Mucosa of descending colon (tissue), 3 donors: ENCODE measurements around the gene TRIOBP. TPM values are rescaled to one million over a fixed set of nuclear protein-coding genes. Genes with fewer than 3 reads are reported as not detected.
A peak's percentile ranks its signal among the peaks of the same experiment; 100 is the strongest.
"Not testable (repeated sequence)": the region's sequence is repeated elsewhere in the genome, so short reads cannot be mapped to it uniquely, and the experiment has no call there.

Experiments
- ATAC-seq: fragments of 200-7000 bp; cut with Tn5 transposase; one replicate; pipeline ENCODE4 v1.9.1; 2020; ENCODE audit warnings: mild to moderate bottlenecking, moderate library complexity
- DNase-seq, 3 donors: peaks; one replicate each; pipeline ENCODE4 v3.0.0-alpha.2; 2020
- H3K36me3 ChIP-seq: fragments of 200-600 bp; one replicate; pipeline ENCODE4 v1.8.0; 2021; ENCODE audit warnings: low read depth, mild to moderate bottlenecking
- H3K4me1 ChIP-seq: fragments of 200-600 bp; one replicate; pipeline ENCODE4 v1.8.0; 2021; ENCODE audit warnings: low read depth, mild to moderate bottlenecking
- H3K4me3 ChIP-seq: fragments of 200-600 bp; one replicate; pipeline ENCODE4 v1.8.0; 2021; ENCODE audit warnings: mild to moderate bottlenecking
- H3K9me3 ChIP-seq: fragments of 200-600 bp; one replicate; pipeline ENCODE4 v1.8.0; 2021; ENCODE audit warnings: mild to moderate bottlenecking
- intact Hi-C, 2 donors: fragments of 100-400 bp; cut with DNase I in 1 of 2; cut with micrococcal nuclease in 1 of 2; formaldehyde crosslinking; loops; one replicate each; pipeline versions ENCODE4 v1.11.0 to v1.11.1; 2022; cut with DNase I, micrococcal nuclease
- total RNA-seq, 3 donors: library from RNA; stranded (reverse); fragmentation: NEBNext Ultra II Directional in 2 of 3; extraction: Animal tissue kit (Norgen Biotek cat#: 25700) in 2 of 3; gene quantifications; one replicate each; pipeline versions ENCODE4 v1.2.1 to v1.2.4, GENCODE V29; 2021 to 2023
- TF ChIP-seq, protein P1 (sequence below): fragments of 200-600 bp; IDR thresholded peaks from one replicate; pipeline ENCODE4 v1.8.0; 2022; ENCODE audit warnings: antibody characterized with exemption, mild to moderate bottlenecking
- donor health status: DM: no; HTN: no; CAD: no; lungs with moderate emphysema.
- donor health status: DM: no; HTN: no; CAD: no.
- donor health status: DM: no; HTN: yes; CAD: no.

TRIOBP gene
- total RNA-seq, 3 donors from 2014 or later = 78.2 to 107 (median 78.6) TPM

DNA sequence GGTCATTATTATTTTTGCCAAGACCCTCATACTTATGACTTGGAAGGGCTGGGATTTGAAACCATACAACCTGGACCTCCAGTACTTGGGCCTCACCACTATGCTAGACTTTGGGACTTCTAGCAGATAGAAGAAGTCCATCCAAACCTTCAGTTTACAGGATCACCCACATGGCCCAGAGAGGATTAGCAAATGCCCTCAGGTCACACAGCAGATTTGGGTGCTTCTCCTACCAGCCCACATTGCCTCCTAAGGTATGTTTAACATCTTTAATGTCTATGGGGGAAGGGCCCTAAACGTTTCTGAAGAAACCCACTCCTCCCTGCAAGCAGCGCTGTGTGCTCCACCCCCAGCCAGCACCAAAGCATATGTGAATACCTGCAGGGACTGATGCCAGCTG lies 93.4 kb downstream of the TRIOBP start:
- Histone ChIP-seq H3K4me3 (no peak overlapping the region), H3K36me3 (no peaks in the 10 kb centered on the region), H3K9me3 (no peaks in the 10 kb centered on the region), H3K4me1 (peaks cover 6% of the 10 kb centered on the region)
- no peak for ATAC-seq
- intact Hi-C loops = loop anchor here in 1 of 2 donors (10.0 kb wide), 1 partner anchor 145 kb away; no protein-coding TSS in a partner anchor
- no peak for DNase-seq
- TF ChIP-seq, protein P1, sequence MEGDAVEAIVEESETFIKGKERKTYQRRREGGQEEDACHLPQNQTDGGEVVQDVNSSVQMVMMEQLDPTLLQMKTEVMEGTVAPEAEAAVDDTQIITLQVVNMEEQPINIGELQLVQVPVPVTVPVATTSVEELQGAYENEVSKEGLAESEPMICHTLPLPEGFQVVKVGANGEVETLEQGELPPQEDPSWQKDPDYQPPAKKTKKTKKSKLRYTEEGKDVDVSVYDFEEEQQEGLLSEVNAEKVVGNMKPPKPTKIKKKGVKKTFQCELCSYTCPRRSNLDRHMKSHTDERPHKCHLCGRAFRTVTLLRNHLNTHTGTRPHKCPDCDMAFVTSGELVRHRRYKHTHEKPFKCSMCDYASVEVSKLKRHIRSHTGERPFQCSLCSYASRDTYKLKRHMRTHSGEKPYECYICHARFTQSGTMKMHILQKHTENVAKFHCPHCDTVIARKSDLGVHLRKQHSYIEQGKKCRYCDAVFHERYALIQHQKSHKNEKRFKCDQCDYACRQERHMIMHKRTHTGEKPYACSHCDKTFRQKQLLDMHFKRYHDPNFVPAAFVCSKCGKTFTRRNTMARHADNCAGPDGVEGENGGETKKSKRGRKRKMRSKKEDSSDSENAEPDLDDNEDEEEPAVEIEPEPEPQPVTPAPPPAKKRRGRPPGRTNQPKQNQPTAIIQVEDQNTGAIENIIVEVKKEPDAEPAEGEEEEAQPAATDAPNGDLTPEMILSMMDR = no peak

DNA sequence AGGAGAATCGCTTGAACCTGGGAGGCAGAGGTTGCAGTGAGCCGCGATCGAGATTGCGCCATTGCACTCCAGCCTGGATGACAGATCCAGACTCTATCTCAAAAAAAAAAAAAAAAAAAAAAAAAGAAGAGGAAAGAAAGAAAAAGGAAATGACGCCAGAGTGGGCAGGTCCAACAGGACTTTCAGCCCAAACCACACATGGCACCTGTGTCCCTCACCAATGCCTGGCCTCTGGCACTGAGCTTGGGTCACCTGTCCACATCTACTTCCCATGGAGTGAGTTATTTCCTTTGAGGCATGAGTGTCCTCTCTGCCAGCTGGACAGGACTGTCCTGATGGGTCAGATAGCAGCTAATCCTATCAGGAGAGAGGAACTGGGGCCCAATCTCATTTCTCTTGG lies 95.6 kb downstream of the TRIOBP start:
- Histone ChIP-seq H3K4me3 (no peak overlapping the region), H3K4me1 (peaks cover 3% of the 10 kb centered on the region), H3K36me3 (no peaks in the 10 kb centered on the region), H3K9me3 (no peaks in the 10 kb centered on the region)
- intact Hi-C loops = loop anchor here in 1 of 2 donors (10.0 kb wide), 1 partner anchor 148 kb away; no protein-coding TSS in a partner anchor
- TF ChIP-seq, protein P1 = no peak
- no peak for ATAC-seq
- no peak for DNase-seq

DNA sequence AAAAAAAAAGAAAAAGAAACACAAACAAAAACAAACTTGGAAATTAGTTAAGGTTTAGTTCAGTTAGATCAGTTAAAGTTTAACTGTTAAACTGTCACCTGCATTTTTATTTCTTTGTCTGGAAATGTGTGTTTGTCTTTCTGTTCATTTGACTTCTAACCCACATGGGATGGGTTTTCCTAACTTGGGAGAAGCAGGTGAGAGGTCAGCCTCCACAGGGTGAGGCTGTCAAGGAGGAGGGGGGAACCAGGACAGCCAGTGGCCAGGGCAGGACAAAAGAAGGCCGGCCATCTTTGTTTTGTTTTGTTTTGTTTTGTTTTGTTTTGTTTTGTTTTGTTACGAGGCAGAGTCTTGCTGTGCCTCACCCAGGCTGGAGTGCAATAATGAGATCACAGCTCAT lies 97.5 kb downstream of the TRIOBP start:
- ATAC-seq (peak; percentile 70), DNase-seq (peak in 2 of 3 donors; percentile 53 to 61)
- H3K4me1 ChIP-seq = peaks cover 3% of the 10 kb centered on the region
- intact Hi-C loops = loop anchor here in 1 of 2 donors (10.0 kb wide), 1 partner anchor 150 kb away; no protein-coding TSS in a partner anchor
- H3K36me3 ChIP-seq = no peaks in the 10 kb centered on the region
- TF ChIP-seq, protein P1 = no peak
- H3K4me3 ChIP-seq = no peak overlapping the region
- H3K9me3 ChIP-seq = no peaks in the 10 kb centered on the region

DNA sequence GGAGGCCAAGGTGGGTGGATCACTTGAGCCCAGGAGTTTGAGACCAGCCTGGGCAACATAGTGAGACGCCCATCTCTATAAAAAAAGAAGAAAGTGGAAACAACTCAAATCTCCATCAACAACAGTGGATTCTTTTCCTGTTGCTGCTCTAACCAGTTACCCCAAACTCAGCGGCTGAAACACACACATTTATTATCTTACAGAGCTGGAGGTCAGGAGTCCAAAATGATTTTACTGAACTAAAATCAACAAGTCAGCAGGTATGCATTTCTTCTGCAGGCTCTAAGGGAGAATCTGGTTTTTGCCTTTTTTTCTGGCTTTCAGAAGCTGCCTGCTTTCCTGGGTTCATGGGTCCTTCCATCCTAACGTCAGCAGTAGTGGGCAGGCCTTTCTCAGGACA lies 99.2 kb downstream of the TRIOBP start:
- intact Hi-C loops = loop anchor here in 1 of 2 donors (10.0 kb wide), 1 partner anchor 151 kb away; no protein-coding TSS in a partner anchor
- ATAC-seq (peak; percentile 56), DNase-seq (no peak)

DNA sequence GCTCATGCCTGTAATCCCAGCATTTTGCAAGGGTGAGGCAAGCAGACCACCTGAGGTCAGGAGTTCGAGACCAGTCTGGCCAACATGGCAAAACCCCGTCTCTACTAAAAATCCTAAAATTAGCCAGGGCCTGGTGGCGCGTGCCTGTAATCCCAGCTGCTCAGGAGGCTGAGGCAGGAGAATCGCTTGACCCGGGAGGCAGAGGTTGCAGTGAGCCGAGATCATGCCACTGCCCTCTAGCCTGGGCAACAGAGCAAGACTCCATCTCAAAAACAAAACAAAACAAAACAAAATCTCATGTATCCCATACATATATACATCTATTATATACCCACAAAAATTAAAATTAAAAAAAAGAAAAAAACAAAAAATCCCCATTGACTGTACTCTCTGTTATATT lies 100.4 kb downstream of the TRIOBP start:
- not testable (repeated sequence) for H3K36me3 ChIP-seq, H3K4me3 ChIP-seq, H3K4me1 ChIP-seq, ATAC-seq, DNase-seq, H3K9me3 ChIP-seq
- intact Hi-C loops = loop anchor here in 1 of 2 donors (10.0 kb wide), 1 partner anchor 152 kb away; no protein-coding TSS in a partner anchor

More for the DNA sequence above, 99.2 kb downstream of the TRIOBP start:
- no peak overlapping the region for H3K4me3 ChIP-seq
- peaks cover 3% of the 10 kb centered on the region for H3K4me1 ChIP-seq
- H3K36me3 ChIP-seq = no peaks in the 10 kb centered on the region
- H3K9me3 ChIP-seq = no peaks in the 10 kb centered on the region
- TF ChIP-seq, protein P1 = no peak

DNA sequence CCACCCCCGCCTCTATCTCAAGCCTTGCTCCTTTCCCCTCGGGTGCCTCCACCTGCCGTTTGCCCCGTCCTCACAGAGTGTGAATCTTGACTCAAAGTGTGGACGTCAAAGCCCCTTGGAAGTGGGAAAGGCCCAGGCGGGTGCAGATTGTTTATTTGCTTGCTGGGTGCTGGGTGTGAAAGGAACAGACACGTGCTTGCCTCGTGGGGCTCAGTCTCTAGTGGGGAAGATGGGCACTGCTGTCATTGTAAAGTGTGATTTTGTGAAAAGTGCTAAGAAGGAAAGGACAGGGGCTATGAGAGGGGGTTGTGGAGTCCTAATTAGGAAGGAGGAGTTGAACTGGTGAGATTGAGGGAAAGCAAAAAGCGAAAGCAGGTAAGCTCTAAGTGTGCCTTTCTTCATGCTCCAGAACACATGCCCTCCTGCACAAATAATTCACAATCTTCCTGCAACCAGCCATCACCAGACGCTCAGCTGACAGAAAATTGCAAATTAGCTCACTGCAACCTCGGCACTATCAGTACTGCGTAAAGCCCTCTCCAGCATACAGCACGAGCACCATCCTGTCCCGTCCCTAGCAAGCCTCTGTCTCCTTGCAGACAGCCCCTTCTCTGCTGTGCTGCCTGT lies 101.1 kb downstream of the TRIOBP start:
- ATAC-seq (no peak), DNase-seq (no peak)
- intact Hi-C loops = loop anchor here in 1 of 2 donors (10.0 kb wide), 1 partner anchor 153 kb away; no protein-coding TSS in a partner anchor

DNA sequence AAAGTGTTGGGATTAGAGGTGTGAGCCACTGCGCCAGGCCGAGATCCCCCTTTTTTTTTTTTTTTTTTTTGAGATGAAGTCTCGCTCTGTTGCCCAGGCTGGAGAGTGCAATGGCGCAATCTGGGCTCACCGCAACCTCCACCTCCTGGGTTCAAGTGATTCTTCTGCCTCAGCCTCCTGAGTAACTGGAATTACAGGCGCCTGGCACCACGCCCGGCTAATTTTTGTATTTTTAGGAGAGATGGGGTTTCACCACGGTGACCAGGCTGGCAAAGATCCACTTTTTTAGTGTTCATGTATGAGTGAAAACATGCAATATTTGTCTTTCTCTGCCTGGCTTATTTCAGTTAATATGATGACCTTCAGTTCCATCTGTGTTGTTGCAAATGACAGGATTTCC lies 103.1 kb downstream of the TRIOBP start:
- intact Hi-C loops = loop anchor here in 1 of 2 donors (10.0 kb wide), 1 partner anchor 155 kb away; no protein-coding TSS in a partner anchor
- H3K36me3 ChIP-seq, ATAC-seq, H3K9me3 ChIP-seq, H3K4me3 ChIP-seq, H3K4me1 ChIP-seq, DNase-seq: not testable (repeated sequence)

More for the DNA sequence above, 101.1 kb downstream of the TRIOBP start:
- TF ChIP-seq, protein P1 = no peak
- Histone ChIP-seq H3K36me3 (no peaks in the 10 kb centered on the region), H3K4me3 (no peak overlapping the region), H3K9me3 (no peaks in the 10 kb centered on the region), H3K4me1 (peaks cover 5% of the 10 kb centered on the region)
